DMS53 (cell line): ENCODE results near the gene WDR55.
"Not testable (repeated sequence)": the region's sequence is repeated elsewhere in the genome, so short reads cannot be mapped to it uniquely, and the experiment has no call there.

Source experiments
- DNase-seq: peaks from one replicate; lab custom pipeline; 2025; lab: John Stamatoyannopoulos, UW

Gene WDR55

GRCh38 chr5:140710899-140711552 is 46.3 kb downstream of the WDR55 start:
- peak; percentile 99 for DNase-seq

GRCh38 chr5:140711794-140712193 is 47.1 kb downstream of the WDR55 start:
- no peak for DNase-seq

- peak; percentile 32 for DNase-seq
Measured at GRCh38 chr5:140713562-140714094, 48.9 kb downstream of the WDR55 start.

GRCh38 chr5:140716238-140716637 is 51.5 kb downstream of the WDR55 start:
- DNase-seq = not testable (repeated sequence)

GRCh38 chr5:140718266-140718592 is 53.5 kb downstream of the WDR55 start:
- no peak for DNase-seq

GRCh38 chr5:140720738-140721137 is 56.0 kb downstream of the WDR55 start:
- DNase-seq = peak; percentile 34

GRCh38 chr5:140721395-140721794 is 56.7 kb downstream of the WDR55 start:
- peak; percentile 18 for DNase-seq
